B cell (primary cell): ENCODE results near the gene SMIM14. TPM values are rescaled to one million over a fixed set of nuclear protein-coding genes. Genes with fewer than 3 reads are reported as not detected.
A peak's percentile ranks its signal among the peaks of the same experiment; 100 is the strongest.
"Not testable (repeated sequence)": the region's sequence is repeated elsewhere in the genome, so short reads cannot be mapped to it uniquely, and the experiment has no call there.

Experiments
- ATAC-seq: fragments of 200-7000 bp; cut with Tn5 transposase; one replicate; pipeline ENCODE4 v1.10.0; 2021; ENCODE audit warnings: low read depth, mild to moderate bottlenecking, moderate number of reproducible peaks, moderate library complexity
- CTCF ChIA-PET: fragments of 350-600 bp; sonication (Branson Sonifier 250); formaldehyde crosslinking; loops from one replicate; lab custom pipeline; 2021; ENCODE audit warnings: antibody characterized with exemption, inconsistent platforms; lab: Charles Lee
- POLR2A ChIA-PET: fragments of 350-600 bp; sonication (Branson Sonifier 250); formaldehyde crosslinking; loops from one replicate; lab custom pipeline; 2021; ENCODE audit warnings: antibody characterized with exemption; lab: Charles Lee
- DNase-seq: peaks from one replicate; pipeline ENCODE4 v3.0.0; 2013
- H2AFZ ChIP-seq: 2 replicates; pipeline ENCODE4 v1.6.1; 2012; ENCODE audit warnings: mild to moderate bottlenecking, low read depth, low read length; ENCODE audit not compliant: insufficient read depth, poor library complexity, severe bottlenecking
- H3K27ac ChIP-seq, 2 donors: 1 replicate in 1 of 2; 2 replicates in 1 of 2; pipeline ENCODE4 v1.5.1; 2012 to 2013; ENCODE audit warnings: low read length in 2 of 2, mild to moderate bottlenecking in 2 of 2, moderate library complexity in 1 of 2
- H3K27me3 ChIP-seq, 4 experiments: fragments of 200-600 bp in 1 of 4; sonication (generic) in 1 of 4; replicated peaks in 1 of 4; 1 replicate in 2 of 4; 2 replicates in 2 of 4; pipeline versions ENCODE4 v1.6.1 to v1.7.0; 2013 to 2016; ENCODE audit warnings: low read length in 3 of 4, mild to moderate bottlenecking in 2 of 4, mixed read lengths in 1 of 4, moderate library complexity in 1 of 4; ENCODE audit not compliant: insufficient read depth in 4 of 4, control insufficient read depth in 3 of 4; ENCODE audit errors: control extremely low read depth in 1 of 4
- H3K36me3 ChIP-seq, 2 experiments: replicated peaks in 1 of 2; 1 replicate in 1 of 2; 2 replicates in 1 of 2; pipeline versions ENCODE4 v1.6.1 to v1.7.1; 2013; ENCODE audit warnings: low read length in 1 of 2; ENCODE audit not compliant: insufficient read depth in 2 of 2, control insufficient read depth in 1 of 2; ENCODE audit errors: control extremely low read depth in 1 of 2, extremely low read depth in 1 of 2
- H3K4me1 ChIP-seq, 2 donors: fragments of 200-600 bp in 1 of 2; sonication (generic) in 1 of 2; 1 replicate in 1 of 2; 2 replicates in 1 of 2; pipeline versions ENCODE4 v1.5.1 to v1.6.1; 2013 to 2017; ENCODE audit warnings: low read length in 2 of 2; ENCODE audit not compliant: control insufficient read depth in 2 of 2, insufficient read depth in 2 of 2
- H3K4me2 ChIP-seq: replicated peaks from 2 replicates; pipeline ENCODE3; 2012; ENCODE audit warnings: mild to moderate bottlenecking, low read depth, low read length; ENCODE audit not compliant: poor library complexity, severe bottlenecking
- H3K4me3 ChIP-seq, 5 experiments: fragments of 200-600 bp in 1 of 5; sonication (generic) in 1 of 5; 1 replicate in 3 of 5; 2 replicates in 2 of 5; pipeline versions ENCODE4 v1.5.1 to v1.7.0; 2011 to 2016; ENCODE audit warnings: low read length in 4 of 5, mild to moderate bottlenecking in 4 of 5, low read depth in 2 of 5, control low read depth in 1 of 5, moderate library complexity in 1 of 5; ENCODE audit not compliant: insufficient read depth in 1 of 5; ENCODE audit errors: control extremely low read depth in 1 of 5, extremely low read depth in 1 of 5
- H3K79me2 ChIP-seq: fragments of 200-600 bp; sonication (generic); one replicate; pipeline ENCODE4 v1.6.0; 2016; ENCODE audit warnings: low read length; ENCODE audit not compliant: control insufficient read depth, insufficient read depth
- H3K9ac ChIP-seq: fragments of 200-600 bp; sonication (generic); 2 replicates; pipeline ENCODE4 v1.6.1; 2017; ENCODE audit warnings: mild to moderate bottlenecking, low read length, moderate library complexity
- H3K9me3 ChIP-seq, 3 donors: one replicate each; pipeline versions ENCODE4 v1.6.1 to v1.7.1; 2013; ENCODE audit warnings: low read length in 2 of 3; ENCODE audit not compliant: control insufficient read depth in 2 of 3, insufficient read depth in 1 of 3; ENCODE audit errors: control extremely low read depth in 1 of 3
- H4K20me1 ChIP-seq: 2 replicates; pipeline ENCODE4 v1.6.0; 2012; ENCODE audit warnings: mild to moderate bottlenecking, low read length; ENCODE audit not compliant: insufficient read depth, control insufficient read depth, poor library complexity, severe bottlenecking
- H3K27ac Mint-ChIP-seq: one replicate; pipeline ENCODE4 v1.8.0; 2021; ENCODE audit warnings: mixed read lengths
- H3K27me3 Mint-ChIP-seq: one replicate; pipeline ENCODE4 v1.8.0; 2021; ENCODE audit warnings: mixed read lengths
- H3K4me1 Mint-ChIP-seq: one replicate; pipeline ENCODE4 v1.8.0; 2021; ENCODE audit warnings: mixed read lengths
- H3K4me3 Mint-ChIP-seq: one replicate; pipeline ENCODE4 v1.8.0; 2021; ENCODE audit warnings: mixed read lengths
- H3K9me3 Mint-ChIP-seq: one replicate; pipeline ENCODE4 v1.8.0; 2022; ENCODE audit warnings: mixed read lengths; ENCODE audit not compliant: insufficient read depth
- CTCF ChIP-seq: fragments of 200-600 bp; IDR thresholded peaks from one replicate; pipeline ENCODE4 v1.8.0; 2022; ENCODE audit warnings: antibody characterized with exemption, mild to moderate bottlenecking
- EZH2 ChIP-seq: IDR thresholded peaks from 2 replicates; pipeline ENCODE4 v1.6.1; 2012; ENCODE audit warnings: borderline replicate concordance, low read depth, mild to moderate bottlenecking, moderate library complexity, low read length; ENCODE audit not compliant: insufficient read depth, poor library complexity, severe bottlenecking
- WGBS: methylation state at CpG from one replicate; pipeline ENCODE4 v1.1.5; 2013; ENCODE audit warnings: missing lambda C conversion rate; ENCODE audit not compliant: insufficient coverage; 5-methylcytosine and 5-hydroxymethylcytosine counted together
- intact Hi-C: fragments of 100-400 bp; cut with micrococcal nuclease; formaldehyde crosslinking; loops from one replicate; pipeline ENCODE4 v1.10.0; 2022
- polyA plus RNA-seq: library from polyadenylated mRNA; depleted of rRNA; stranded (reverse); fragments of >200 nt; gene quantifications from 2 replicates; pipeline ENCODE4 v1.2.3, GENCODE V29; 2012
- total RNA-seq, 2 donors: library from RNA; stranded (reverse); fragments of 120-200 nt in 1 of 2; gene quantifications; 1 replicate in 1 of 2; 2 replicates in 1 of 2; pipeline versions ENCODE4 v1.2.3 to v1.2.4, GENCODE V29; 2013 to 2022

SMIM14 gene
- total and polyA plus RNA-seq, 2 donors (not counting 1 experiment from before 2014, with no cell fraction given) = 38.9 to 56.0 TPM

DNA sequence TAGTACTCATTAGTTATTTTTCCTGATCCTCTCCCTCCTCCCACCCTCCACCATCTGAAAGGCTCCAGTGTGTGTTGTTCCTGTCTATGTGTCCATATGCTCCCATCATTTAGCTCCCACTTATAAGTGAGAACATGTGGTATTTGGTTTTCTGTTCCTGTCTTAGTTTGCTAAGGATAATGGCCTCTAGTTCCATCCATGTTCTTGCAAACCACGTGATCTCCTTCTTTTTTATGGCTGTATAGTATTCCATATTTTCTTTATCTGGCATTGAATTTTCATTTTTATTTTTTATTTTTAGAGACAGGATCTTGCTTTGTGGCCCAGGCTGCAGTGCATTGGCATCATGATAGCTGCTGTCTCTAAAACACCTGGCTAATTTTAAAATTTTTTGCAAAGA, 47.3 kb upstream of the SMIM14 start:
- ATAC-seq = no peak
- no peak overlapping the region for H2AFZ ChIP-seq
- CTCF ChIA-PET = no interaction called here

GRCh38 chr4:39682138-39682537, 43.5 kb upstream of the SMIM14 start:
- Histone ChIP-seq H3K4me3 (no peak overlapping the region), H2AFZ (peak overlapping the region; percentile 16), H3K9ac (no peak overlapping the region), H3K27me3 (no peaks in the 10 kb centered on the region), H4K20me1 (no peaks in the 10 kb centered on the region), H3K79me2 (no peaks in the 10 kb centered on the region), H3K36me3 (no peaks in the 10 kb centered on the region), H3K9me3 (no peaks in the 10 kb centered on the region), H3K4me2 (peak overlapping the region; percentile 40), H3K4me1 (peaks cover 13 to 19% of the 10 kb centered on the region in 2 donors), H3K27ac (peak overlapping the region in 1 of 2 donors; percentile 10)
- H3K27ac Mint-ChIP-seq = peak overlapping the region; percentile 84
- TF ChIP-seq EZH2 (no peak), CTCF (no peak)
- H3K4me3 Mint-ChIP-seq = peak overlapping the region; percentile 66
- WGBS = no CpG with 5 or more reads among the region's 2 CpGs
- H3K9me3 Mint-ChIP-seq = no peaks in the 10 kb centered on the region
- ChIA-PET POLR2A (interaction anchor here (0.6 to 0.8 kb wide), 2 partner anchors 43 to 50 kb away, joined by 3 read pairs; partner anchors contain the start of gene SMIM14), CTCF (interaction anchor here (1.1 to 1.3 kb wide), 2 partner anchors 25 to 50 kb away, joined by 3 read pairs; no protein-coding TSS in a partner anchor)
- no peaks in the 10 kb centered on the region for H3K27me3 Mint-ChIP-seq
- intact Hi-C loops = no loop called here
- ATAC-seq (peak; percentile 76), DNase-seq (peak; percentile 52)
- H3K4me1 Mint-ChIP-seq = peaks cover 38% of the 10 kb centered on the region

More for the DNA sequence above, 47.3 kb upstream of the SMIM14 start:
- H3K27me3 ChIP-seq = no peaks in the 10 kb centered on the region
- no peaks in the 10 kb centered on the region for H3K9me3 ChIP-seq
- DNase-seq = no peak
- WGBS = no CpG with 5 or more reads among the region's 1 CpG
- Mint-ChIP-seq H3K9me3 (no peaks in the 10 kb centered on the region), H3K4me1 (peaks cover 27% of the 10 kb centered on the region), H3K27me3 (no peaks in the 10 kb centered on the region), H3K27ac (no peak overlapping the region), H3K4me3 (no peak overlapping the region)
- TF ChIP-seq EZH2 (no peak), CTCF (no peak)
- H4K20me1 ChIP-seq = no peaks in the 10 kb centered on the region
- H3K79me2 ChIP-seq = no peaks in the 10 kb centered on the region
- POLR2A ChIA-PET = no interaction called here
- no peak overlapping the region for H3K9ac ChIP-seq
- no peak overlapping the region for H3K27ac ChIP-seq
- no peak overlapping the region for H3K4me3 ChIP-seq
- intact Hi-C loops = no loop called here
- peaks cover 13 to 22% of the 10 kb centered on the region in 2 donors for H3K4me1 ChIP-seq
- no peaks in the 10 kb centered on the region for H3K36me3 ChIP-seq
- no peak overlapping the region for H3K4me2 ChIP-seq

GRCh38 chr4:39681003-39681402, 42.3 kb upstream of the SMIM14 start:
- CTCF ChIA-PET = interaction anchor here (1.3 kb wide), 1 partner anchor 49 kb away, joined by 3 read pairs; no protein-coding TSS in a partner anchor

More at GRCh38 chr4:39681003-39681402, 42.3 kb upstream of the SMIM14 start:
- POLR2A ChIA-PET = interaction anchor here (0.7 kb wide), 1 partner anchor 17 kb away, joined by 8 read pairs; the partner anchor contains the start of gene UBE2K
- H4K20me1 ChIP-seq, intact Hi-C loops, H3K9me3 Mint-ChIP-seq, H3K4me3 ChIP-seq, H3K36me3 ChIP-seq, H3K4me2 ChIP-seq, H3K4me3 Mint-ChIP-seq, H3K27me3 ChIP-seq, H3K9ac ChIP-seq, H3K9me3 ChIP-seq, H2AFZ ChIP-seq, DNase-seq, H3K27me3 Mint-ChIP-seq, ATAC-seq, H3K27ac ChIP-seq, H3K79me2 ChIP-seq, H3K27ac Mint-ChIP-seq: not testable (repeated sequence)
- H3K4me1 ChIP-seq = peaks cover 13 to 19% of the 10 kb centered on the region in 2 donors
- peaks cover 31% of the 10 kb centered on the region for H3K4me1 Mint-ChIP-seq
- 55% methylated on average over 1 of the region's 2 CpGs for WGBS
